ENCODE results near the gene BBIP1.

The BBIP1 gene

DNA sequence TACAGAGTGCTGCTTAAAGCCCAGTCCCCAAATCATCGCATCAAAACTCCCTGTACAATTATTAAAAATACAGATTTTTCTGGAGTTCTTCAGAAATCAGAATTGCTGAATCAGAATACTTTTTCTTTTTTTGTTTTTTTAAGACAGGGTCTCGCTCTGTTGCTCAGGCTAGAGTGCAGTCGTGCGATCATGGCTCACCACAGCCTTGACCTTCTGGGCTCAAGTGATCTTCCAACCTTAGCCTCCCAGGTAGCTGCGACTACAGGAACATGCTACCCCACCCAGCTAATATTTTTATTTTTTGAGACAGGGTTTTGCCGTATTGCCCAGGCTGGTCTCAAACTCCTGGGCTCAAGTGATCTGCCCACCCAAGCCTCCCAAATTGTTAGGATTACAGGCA is 3.9 kb downstream of the BBIP1 start:
- DNase-seq (ENCODE audit: insufficient read length, low spot score): no peak
- no peak for TF ChIP-seq POLR2A (IDR thresholded peaks at IDR 0.05; ENCODE audit: low read depth, low read length)
- no peak for FAIRE-seq

DNA sequence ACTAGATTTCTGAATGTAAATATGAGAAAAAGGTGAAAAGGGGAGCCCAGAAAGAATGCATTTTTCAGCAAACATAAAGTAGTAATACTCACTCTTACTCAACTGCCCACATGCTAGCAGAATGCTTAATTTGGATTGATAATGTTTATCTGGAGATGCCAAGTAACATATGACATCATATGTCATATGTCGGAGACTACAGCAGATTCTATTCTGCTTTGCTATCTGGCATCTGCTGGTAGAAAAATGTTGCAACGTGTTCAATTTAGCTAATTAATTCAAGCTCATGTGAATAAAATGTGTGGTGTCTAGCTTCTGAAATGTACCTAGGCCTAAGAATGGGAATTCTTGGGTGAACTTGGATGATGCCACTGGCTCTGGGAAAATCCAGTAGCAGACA is 4.5 kb downstream of the BBIP1 start:
- DNase-seq (ENCODE audit: insufficient read length, low spot score) (no peak), FAIRE-seq (no peak)
- no peak for TF ChIP-seq POLR2A (IDR thresholded peaks at IDR 0.05; ENCODE audit: low read depth, low read length)

- DNase-seq (ENCODE audit: insufficient read length, low spot score) (no peak), FAIRE-seq (peak; percentile 83)
- TF ChIP-seq POLR2A (IDR thresholded peaks at IDR 0.05; ENCODE audit: low read depth, low read length): no peak
Observed at GRCh38 chr10:110912374-110912773, 6.6 kb downstream of the BBIP1 start.

- no peak for TF ChIP-seq POLR2A (IDR thresholded peaks at IDR 0.05; ENCODE audit: low read depth, low read length)
- FAIRE-seq (no peak), DNase-seq (ENCODE audit: insufficient read length, low spot score) (no peak)
Observed at GRCh38 chr10:110910138-110910537, 8.8 kb downstream of the BBIP1 start.

DNA sequence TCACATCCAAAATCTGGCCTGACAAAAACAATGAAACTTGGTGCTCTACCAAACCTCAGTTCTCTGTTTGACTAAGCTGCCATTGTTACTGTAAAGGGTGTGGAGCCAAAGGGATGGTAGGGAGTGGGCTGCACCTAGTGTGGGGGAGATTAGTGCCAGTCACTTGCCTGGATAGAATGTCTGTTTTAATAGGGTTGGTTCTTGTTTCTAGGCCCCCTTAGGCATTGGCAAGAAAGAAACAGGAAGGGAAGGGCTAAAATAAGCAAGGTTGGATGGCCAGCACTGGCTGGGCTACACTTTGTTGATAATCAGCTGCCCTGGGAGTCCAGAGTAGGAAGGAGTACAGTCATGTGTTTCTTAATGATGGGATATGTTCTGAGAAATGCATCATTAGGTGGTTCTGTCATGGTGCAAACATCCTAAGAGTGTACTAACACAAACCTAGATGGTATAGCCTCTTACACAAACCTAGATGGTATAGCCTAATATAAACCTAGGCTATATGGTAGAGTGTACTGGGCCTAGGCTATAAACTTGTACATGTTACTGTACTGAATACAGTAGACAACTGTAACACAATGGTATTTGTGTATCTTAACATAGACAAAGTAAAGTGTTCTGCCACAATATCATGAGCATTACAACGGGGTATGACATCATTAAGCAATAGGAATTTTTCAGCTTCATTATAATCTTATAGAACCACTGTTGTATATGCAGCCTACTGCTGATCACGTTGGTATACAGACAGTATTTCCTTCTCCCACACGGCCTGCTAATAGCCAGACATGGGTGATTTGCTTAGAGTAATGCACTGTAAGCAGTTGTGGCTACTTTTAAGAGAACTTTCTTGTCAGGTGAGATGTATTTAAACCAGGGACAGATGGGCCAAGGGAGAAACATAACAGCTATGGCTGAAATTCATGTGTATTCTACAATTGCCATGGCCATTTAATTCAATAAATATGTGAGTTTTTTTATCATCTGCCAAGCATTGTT is 15.4 kb downstream of the BBIP1 start:
- FAIRE-seq (peak; percentile 80), DNase-seq (ENCODE audit: insufficient read length, low spot score) (no peak)
- TF ChIP-seq POLR2A (IDR thresholded peaks at IDR 0.05; ENCODE audit: low read depth, low read length): no peak

- DNase-seq (ENCODE audit: insufficient read length, low spot score) (no peak), FAIRE-seq (peak; percentile 78)
- no peak for TF ChIP-seq POLR2A (IDR thresholded peaks at IDR 0.05; ENCODE audit: low read depth, low read length)
Observed at GRCh38 chr10:110901954-110902819, 16.8 kb downstream of the BBIP1 start.

DNA sequence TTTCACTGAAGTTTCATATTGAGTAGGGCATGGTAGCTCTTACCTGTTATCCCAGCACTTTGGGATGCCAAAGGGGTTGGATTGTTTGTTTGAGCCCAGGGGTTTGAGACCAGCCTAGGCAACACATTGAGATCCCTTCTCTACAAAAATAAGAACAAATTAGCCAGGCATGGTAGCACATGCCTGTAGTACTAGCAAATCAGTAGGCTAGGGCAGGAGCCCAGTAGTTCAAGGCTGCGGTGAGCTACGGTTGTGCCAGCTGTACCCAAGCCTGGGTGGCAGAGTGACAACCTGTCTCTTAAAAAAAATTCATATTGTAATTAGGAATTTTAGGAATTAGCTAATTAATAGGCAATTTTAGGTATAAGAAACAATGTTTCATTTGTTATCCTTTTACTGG is 18.0 kb downstream of the BBIP1 start:
- no peak for TF ChIP-seq POLR2A (IDR thresholded peaks at IDR 0.05; ENCODE audit: low read depth, low read length)
- FAIRE-seq: no peak

DNA sequence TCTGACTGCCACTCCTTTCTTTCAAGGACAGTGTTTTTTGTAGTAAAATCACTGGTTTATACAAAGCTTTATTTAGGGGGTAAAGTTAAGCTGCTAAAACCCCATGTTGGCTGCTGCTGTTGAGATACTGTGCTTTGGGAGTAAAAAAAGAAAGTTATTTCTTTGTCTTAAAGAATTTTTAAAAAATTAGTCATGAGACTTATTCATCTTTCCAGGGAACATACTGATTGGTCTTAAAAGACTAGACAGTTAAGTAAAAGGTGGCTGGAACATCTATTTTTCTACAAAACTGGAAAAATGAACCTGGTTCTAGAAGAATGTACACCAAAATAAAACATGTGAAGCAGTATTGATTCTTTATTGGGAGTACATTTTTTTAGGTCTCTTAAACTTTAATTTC is 20.6 kb downstream of the BBIP1 start:
- TF ChIP-seq POLR2A (IDR thresholded peaks at IDR 0.05; ENCODE audit: low read depth, low read length): no peak
- FAIRE-seq (peak; percentile 30), DNase-seq (ENCODE audit: insufficient read length, low spot score) (no peak)

More for the DNA sequence above, 18.0 kb downstream of the BBIP1 start:
- DNase-seq (ENCODE audit: insufficient read length, low spot score): no peak

- FAIRE-seq (no peak), DNase-seq (ENCODE audit: insufficient read length, low spot score) (no peak)
- TF ChIP-seq POLR2A (IDR thresholded peaks at IDR 0.05; ENCODE audit: low read depth, low read length): no peak
Observed at GRCh38 chr10:110897184-110897583, 21.8 kb downstream of the BBIP1 start.

DNA sequence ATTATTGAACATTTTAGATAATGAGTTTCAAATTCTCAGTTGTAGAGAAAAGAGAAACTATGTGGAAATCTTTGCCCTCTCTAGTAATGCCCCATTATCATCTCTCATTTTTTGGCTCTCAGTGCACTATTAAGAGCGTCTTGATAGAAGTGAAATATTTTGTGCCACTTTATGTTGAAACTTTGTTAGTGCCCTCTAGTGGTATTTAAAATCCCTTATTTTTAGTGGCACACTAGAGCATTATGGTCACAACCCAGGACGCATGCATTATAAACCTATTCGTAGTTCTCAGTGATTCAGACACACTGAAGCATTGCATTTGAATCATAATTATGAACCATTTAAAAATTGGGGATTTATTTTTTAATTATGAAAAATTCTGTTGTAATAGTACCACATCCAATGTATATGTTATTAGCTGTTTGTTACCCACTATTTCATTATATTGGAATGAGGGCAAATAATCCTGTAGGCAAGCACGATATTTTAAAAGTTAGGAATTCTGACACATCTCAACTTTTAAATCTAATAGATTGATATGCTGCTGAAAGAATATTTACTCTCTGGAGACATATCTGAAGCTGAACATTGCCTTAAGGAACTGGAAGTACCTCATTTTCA is 25.3 kb downstream of the BBIP1 start:
- peak; percentile 88 for FAIRE-seq
- no peak for TF ChIP-seq POLR2A (IDR thresholded peaks at IDR 0.05; ENCODE audit: low read depth, low read length)
- DNase-seq (ENCODE audit: insufficient read length, low spot score): no peak

- no peak for TF ChIP-seq POLR2A (IDR thresholded peaks at IDR 0.05; ENCODE audit: low read depth, low read length)
- FAIRE-seq: no peak
- no peak for DNase-seq (ENCODE audit: insufficient read length, low spot score)
Observed at GRCh38 chr10:110892602-110893288, 26.2 kb downstream of the BBIP1 start.

- FAIRE-seq (no peak), DNase-seq (ENCODE audit: insufficient read length, low spot score) (no peak)
- no peak for TF ChIP-seq POLR2A (IDR thresholded peaks at IDR 0.05; ENCODE audit: low read depth, low read length)
Observed at GRCh38 chr10:110887560-110887959, 31.4 kb downstream of the BBIP1 start.

GRCh38 chr10:110885932-110886674 is 32.9 kb downstream of the BBIP1 start:
- no peak for FAIRE-seq
- DNase-seq (ENCODE audit: insufficient read length, low spot score): no peak
- TF ChIP-seq POLR2A (IDR thresholded peaks at IDR 0.05; ENCODE audit: low read depth, low read length): no peak

Data from H54 (cell line).